Mesenteric fat pad (tissue), 1 donor: ENCODE data around the gene MST1. TPM values are rescaled to one million over a fixed set of nuclear protein-coding genes. Genes with fewer than 3 reads are reported as not detected.
A peak's percentile ranks its signal among the peaks of the same experiment; 100 is the strongest.

ENCODE experiments used
- DNase-seq: peaks from one replicate; pipeline ENCODE4 v3.0.0-alpha.2; 2020; ENCODE audit warnings: low spot score
- long read RNA-seq: library from polyadenylated mRNA; unstranded; transcript quantifications from one replicate; pipeline ENCODE4 v2.0.0, GENCODE V29; 2020
- total RNA-seq: library from RNA; stranded (reverse); fragmentation: NEBNext Ultra II Directional; extraction: Animal tissue kit (Norgen Biotek cat#: 25700); gene quantifications from one replicate; pipeline ENCODE4 v1.2.1, GENCODE V29; 2021
- donor health status: DM: yes; HTN: yes; CAD: no.

MST1 gene
- total RNA-seq = 5.7 TPM
- long read RNA-seq, partial matches to known transcripts = 0 of 2 reads
- long read RNA-seq, other reads (novel, unspliced or antisense) = 2 of 2 reads

DNA sequence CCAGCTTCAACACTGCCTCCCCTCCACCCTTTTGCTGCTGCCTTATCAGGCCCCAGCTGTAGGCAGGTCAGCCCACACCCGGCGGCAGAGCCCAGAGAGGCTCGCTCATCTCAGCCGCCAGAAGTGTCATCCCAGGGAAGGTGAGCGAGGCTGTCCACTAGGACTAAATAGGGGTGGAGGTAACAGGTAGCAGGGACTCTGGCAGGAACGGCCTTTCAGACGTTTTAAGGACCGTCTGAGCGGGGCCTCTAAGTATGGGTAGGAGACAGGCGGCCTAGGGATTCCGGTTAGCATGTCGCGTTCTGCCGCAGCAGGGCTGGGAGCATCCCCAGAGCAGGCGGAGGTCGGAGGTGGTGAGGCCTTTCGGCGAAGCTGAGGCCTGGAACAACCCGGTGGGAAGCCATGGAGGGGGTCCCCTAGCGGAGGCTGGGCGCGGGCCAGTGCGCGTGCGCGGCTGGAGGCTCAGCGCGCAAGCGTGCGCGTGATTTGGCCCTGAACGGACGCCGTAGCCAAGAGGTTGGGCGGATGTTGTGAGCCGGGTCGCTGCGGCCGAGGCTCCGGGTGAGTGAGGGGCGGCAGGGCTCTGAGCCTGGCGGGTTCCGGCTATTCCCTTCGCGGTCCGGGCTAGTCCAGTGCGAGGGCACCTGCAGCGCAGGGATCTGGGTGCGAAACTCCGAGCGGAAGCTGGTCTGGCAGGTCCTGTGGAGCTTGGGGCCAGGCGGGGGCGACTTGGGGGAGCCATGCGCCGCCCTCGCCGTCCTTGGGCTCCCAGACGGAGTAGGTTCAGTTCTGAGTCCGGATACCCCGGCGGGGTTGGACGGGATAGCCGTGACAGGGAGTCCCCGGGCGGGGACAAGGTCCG is at the start of gene MST1, which contains the start of gene RNF123:
Gene MST1 (minus strand): TSS at position 429 of the 862 bp plus-strand sequence. CDS start 783 bp downstream, outside the sequence.
Gene RNF123 (plus strand): TSS at position 512 of the 862 bp plus-strand sequence. CDS start 1,609 bp downstream, outside the sequence.
- DNase-seq = peak; percentile 97

DNA sequence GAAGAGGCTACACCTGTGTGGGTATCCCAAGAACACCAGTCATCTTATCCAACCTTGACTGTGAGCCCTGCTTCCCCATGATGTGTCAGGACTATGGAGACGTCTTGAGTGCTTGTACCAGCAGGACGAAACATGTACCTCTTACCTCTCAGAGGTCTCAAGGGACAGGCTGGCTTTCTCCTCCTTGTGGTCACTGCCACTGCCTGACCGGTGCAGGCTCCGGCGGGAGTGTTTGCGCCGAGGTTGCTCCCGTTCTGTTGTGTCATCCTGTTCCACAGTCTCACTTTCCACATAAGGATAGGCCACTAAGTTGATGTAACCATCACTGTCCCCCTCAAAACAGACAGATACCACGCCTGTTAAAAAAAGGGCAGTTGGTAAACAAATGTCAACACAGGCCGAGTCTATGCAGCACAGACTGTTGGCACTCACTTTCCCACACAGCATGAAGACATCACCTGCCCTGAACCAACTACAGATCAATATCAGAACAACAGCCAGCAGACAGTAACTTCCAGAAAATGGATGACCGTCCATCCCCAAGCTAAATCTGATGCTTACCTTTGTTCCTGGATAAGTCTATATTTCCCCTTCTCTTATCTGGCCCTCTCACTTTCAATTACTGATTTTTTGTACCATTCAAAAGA is 48.9 kb upstream of the MST1 start:
- no peak for DNase-seq

DNA sequence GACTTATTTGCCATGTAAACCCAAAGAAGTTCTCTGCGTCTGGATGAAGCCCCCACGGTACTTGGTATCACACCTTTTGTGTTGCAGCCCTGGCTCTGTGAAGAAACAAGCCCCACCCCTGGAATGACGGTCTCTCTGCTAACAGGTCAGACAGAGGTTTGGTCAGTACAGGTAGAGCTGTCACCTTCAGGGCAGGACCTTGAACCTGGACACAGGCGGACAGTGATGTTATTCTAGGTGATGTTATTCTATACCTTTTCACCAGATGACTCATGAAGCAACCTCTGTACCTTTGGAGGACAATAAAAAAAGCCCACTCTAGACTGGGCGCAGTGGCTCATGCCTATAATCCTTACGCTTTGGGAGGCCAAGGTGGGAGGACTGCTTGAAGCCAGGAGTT is 45.5 kb upstream of the MST1 start:
- no peak for DNase-seq

DNA sequence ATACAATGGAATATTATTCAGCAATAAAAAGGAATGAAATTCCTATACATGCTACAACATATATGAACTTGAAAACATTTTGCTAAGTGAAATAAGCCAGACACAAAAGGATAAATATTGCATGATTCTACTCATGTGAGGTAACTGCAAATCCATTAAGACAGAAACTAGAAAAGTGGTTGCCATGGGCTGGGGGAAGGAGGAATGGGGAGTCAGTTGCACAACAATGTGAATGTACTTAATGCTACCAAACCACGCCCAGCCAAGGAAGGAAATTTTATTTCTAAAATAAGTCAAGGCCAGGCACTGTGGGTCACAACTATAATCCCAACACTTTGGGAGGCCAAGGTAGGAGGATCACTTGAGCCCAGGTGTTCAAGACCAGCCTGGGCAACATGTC is 44.3 kb upstream of the MST1 start:
- no peak for DNase-seq

DNA sequence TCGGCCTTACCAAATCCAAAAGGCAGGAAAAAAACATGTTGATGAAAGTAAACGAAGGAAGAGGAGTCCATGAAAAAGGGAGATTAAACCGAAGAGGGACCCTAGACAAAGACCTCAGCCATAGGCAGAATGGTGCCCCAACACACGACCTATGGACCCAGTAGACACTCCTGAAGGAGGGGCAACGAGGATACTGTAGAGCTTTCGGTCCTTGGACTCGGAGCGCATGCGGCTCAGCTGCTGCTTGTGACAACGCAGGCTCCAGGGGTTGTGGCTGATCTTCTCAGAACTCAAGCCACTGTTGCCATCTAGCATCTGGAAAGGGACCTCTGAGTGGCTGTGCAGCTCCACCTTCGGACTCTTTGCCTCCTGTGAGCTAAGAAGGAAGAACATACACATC is 43.3 kb upstream of the MST1 start:
- DNase-seq = no peak

DNA sequence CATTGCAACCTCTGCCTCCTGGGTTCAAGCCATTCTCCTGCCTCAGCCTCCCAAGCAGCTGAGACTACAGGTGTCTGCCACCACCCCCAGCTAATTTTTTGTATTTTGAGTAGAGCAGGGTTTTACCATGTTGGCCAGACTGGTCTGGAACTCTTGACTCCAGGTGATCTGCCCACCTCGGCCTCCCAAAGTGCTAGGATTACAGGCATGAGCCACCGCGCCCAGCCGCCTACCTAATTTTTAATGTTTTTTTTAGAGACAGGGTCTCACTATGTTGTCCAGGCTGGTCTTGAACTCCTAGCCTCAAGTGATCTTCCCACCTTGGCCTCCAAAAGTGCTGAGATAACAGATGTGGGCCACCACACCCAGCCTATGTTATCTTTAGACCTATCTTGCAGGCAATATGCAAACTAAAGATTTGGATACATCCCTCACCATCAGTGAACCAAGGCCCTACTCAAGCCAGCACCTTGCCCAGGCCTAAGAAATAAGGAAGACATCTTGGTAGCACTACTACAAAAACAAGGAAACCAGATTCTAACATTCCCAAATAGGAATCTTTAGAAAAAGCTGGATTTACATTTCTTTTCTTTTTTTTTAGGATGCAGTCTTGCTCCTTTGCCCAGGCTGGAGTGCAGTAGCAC is 40.8 kb upstream of the MST1 start:
- DNase-seq = no peak

DNA sequence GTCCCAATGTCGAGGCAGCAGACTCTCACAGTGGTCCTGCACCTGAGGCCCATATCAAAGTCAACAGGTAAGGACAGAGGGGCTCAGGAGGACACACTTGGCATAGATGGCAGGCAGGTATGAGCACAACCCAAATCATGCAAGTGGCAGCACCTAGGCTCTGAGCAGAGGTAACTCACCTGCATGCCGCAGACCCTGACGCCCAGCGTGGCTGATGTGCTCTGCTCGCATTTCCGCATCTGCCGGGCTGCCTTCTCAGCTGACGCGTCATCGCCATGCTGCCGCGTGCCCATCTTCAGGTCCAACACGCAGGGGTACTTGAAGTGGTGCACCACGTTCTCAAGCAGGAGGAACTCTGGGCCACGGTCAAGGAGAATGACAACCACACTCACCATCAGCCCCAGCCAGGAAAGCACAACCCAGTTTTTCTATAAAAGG is 38.7 kb upstream of the MST1 start:
- no peak for DNase-seq

DNA sequence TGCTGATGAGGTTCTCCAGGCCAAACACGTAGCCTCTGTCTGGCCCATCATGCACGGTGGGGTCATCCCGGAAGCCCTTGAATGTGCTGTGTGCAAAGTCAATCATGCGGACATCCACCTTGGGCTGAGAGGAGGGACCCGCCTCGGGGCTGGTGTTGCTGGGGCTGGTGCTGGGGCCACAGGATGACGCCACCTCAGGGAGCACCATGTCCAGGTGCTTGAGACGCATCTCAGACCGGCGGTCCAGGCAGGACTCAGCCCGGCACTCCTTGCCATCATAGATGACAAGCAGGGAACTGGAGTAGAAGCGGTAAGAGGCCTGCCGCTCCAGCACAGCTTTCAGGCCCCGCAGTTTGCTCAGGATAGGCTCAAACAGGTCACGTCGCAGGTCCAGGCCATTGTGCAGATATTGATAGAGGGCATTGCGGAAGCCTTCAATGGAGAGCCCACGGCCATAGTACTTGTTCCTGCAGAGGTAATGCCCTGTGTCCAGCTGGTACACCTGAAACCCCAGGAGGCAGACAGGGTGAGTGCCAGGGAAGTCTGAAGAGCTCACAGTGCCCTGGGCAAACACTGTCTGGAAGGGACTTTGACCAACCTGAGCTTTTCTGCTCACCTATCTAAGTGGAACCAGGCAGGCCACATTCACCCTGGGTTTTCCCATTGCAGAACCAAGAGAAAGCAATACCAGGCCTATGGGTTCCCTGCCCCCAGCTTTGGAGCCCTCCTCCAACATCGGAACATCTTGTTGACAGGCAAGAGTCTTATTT is 38.1 kb upstream of the MST1 start:
- DNase-seq = no peak

DNA sequence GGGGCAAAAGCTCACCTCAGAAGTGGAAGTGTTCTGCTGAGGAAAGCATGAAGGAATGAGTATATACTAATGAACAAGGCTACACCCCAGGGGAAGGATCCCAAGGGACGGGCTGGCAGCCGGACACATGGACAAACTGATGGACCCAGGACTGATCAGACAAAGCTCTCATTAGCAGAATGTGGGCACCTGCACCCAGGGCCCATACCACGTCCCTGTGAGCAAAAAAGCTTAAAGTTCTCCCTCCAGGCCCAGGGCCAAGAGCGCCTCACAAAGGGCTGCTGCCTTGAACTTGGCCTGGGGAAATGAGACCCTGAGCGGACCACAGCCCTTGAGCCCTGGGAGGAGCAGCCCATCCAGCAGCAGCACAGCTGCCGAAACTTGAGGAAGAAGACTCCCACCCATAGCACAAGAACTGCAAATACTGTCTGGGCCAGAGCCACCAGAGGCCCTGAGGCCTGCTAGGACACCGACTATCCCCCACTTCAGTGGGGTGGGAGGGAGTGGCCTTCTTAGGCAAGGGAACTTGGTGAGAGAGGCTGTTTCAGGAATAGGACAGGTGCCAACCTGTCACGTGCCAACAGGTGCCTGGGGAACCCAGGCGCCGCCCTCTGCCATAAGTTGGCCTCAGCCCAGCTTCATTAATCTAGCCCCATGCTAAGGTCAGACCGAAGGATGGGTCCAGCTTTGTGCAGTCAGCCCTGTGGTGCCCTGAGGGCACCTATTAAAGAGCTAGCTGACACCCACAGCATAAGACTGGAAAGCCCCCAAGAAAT is 36.8 kb upstream of the MST1 start:
- no peak for DNase-seq

DNA sequence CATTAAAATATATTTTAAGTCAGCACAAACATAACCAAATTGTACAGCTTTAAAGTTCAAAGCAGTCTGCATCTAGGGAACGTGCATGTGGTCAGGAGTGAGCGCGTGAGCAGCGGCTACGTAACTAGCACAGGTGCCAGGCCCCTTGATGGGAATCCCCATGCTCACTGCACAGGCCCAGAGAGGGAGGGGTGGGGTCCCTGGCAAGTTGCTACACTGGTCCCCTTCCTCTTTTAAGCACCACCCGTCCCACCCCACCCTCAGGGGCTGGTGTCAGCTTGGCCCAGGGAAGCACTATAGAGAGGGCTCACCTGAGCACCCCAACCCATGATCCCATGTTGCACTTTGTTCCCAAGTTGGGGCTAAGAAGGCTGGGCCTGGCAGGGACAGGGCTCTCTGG is 35.3 kb upstream of the MST1 start:
- DNase-seq = no peak

DNA sequence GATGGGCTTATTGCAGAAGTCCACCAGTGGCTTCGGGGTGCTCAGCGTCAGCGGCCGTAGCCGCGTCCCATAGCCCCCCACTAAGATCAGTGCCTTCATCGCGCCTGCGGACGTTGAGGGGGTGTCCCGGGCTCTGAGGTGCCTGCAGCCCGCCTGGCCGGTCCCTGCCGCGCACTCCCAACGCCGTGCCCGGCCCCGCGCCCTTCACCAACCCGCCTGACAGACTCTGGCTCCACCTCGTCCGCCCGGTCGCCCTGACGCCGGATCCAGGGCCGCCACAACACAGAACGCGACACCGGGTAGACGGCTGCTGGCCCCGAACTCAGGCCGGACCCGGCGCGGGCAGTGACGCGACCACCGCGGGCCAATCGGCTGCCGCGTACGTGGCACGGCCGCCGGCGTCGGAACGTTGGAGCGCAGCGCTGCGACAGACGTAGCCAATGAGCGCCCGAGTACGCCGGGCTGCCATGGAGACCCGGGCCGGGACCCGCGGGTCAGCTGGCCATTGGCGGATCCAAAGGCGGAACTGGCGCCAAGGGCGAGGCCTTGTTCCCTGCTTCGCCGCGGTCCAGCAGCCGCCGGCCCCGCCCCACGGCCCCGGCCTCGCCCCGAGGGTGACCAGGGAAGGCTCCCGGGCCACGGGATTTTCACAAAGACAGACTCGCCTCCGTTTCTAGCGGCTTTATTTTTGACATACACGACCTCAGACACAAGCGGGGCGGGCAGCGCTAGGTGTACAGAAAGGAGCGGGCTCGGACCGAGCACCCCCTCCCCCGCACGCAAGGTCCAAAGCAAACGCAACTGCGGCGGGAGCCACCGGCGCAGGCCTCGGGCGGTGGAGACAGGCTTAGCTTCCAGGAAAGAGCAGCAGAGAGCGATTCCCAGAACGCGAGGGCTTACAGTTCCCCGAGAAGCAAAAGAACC is 34.6 kb upstream of the MST1 start, which contains the start of gene GMPPB:
Gene GMPPB (minus strand): TSS at position 324 of the 924 bp plus-strand sequence. CDS start 225 bp downstream, at position 99.
- DNase-seq = peak; percentile 99

DNA sequence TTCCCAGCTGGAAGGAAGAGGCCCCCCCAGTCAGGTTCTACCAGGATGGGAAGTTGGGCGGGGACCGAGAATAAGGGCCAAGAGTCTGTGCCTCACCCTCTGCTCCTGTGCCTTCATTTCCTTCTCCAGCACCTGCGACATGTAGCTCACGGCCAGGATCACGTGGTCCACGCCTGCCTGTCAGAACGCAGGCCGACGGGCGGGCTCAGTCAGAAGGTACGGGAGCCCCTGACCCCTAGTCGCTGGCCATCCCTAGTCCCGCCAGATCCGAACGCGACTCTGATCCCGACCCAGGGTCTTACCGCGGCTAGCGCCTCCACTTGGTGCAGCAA is 34.0 kb upstream of the MST1 start:
- peak; percentile 91 for DNase-seq

DNA sequence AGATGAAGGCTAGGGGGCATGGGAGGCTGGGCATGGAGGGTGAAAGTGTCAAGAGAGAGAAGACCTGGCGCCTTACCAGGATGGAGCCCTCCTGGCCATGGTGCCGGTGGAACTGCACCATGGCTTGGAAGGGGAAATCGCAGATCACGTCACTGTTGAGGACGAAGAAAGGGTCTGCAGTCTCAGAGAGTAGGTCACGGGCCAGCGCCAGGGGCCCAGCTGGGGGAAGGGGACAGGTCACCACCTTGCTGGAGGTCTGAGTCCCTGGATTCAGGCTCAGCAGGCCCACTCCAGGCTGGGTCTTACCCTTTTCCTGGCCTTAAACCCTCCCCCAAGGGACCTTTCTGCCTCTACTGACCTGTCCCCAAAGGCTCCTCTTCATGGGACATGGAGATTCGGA is 33.6 kb upstream of the MST1 start:
- no peak for DNase-seq

DNA sequence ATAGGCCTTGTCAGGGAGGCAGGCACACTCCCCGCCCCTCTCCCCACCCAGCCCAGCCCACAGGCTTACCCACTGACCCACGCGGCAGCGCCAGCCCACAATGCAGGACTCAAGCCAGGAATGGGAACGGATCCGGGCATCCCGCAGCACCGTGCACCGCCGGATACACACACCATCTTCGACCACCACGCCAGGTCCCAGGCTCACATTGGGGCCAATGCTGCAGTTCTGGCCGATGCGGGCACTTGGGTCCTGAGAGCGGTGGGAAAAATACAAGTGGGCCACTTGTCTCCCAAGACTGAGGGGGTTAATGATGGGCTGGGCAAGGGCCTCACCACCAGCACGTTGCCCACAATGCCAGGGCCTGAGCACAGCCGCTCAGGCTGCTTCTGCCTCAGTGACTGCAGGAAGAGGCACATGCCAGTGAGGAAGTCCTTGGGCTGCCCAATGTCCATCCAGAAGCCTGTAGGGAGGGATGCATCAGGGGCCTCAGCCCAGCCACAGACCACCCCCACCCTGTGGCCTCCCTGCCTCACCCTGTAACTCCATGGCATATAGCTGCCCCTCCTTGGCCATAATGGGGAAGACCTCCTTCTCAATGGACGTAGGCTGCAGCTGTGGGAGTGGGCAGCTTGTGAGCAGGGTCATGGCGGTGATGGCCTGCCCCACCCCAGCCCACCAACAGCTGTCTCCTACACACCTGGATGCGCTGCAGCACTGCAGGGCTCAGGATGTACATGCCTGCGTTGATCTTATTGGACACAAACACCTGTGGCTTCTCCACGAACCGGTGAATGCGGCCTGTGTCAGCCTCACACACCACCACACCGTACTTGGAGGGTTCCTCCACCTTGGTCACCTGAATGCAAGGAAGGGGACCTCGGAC is 32.9 kb upstream of the MST1 start:
- peak; percentile 82 for DNase-seq

DNA sequence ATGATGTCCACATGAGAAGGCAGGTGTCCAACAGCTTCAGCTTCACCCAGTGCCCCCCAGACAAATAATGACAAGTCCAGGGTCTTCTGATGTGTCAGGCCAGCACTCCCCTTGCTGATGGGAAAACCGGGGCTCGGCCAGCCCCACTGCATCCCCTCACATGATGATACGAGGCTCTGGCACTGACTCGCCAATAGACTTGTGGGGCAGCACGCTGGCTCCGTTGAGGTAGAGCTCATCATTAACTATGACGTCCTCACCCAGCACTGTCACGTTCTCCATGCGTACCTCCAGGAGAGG is 32.3 kb upstream of the MST1 start:
- peak; percentile 83 for DNase-seq

DNA sequence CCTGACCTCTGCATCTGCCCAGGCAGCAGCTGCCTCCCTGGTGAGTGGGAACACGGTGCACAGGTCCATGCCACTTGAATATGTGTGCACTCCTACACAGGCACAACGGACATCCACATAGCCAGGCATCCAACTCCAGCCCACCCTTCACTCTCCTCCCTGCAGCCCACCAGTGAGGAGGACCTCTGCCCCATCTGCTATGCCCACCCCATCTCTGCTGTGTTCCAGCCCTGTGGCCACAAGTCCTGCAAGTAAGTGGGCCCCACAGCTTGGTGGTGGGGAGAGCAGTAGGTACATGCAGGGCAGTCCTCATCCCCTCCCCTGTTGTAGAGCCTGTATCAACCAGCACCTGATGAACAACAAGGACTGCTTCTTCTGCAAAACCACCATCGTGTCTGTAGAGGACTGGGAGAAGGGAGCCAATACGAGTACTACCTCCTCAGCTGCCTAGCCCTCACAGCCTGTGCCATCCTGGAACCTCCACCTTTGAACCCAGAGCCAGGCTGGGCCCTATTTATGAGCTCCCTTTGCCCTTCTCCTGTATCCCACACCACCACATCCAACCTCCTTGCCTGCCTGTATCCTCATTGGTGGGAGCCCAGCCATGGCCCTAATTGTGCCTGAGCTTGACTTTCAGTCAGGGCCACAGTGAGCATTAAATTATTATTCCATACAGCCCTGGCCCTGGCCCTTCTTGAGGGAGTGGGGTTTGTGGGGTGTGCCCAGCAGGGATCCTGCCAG is 31.8 kb upstream of the MST1 start:
- peak; percentile 45 for DNase-seq

DNA sequence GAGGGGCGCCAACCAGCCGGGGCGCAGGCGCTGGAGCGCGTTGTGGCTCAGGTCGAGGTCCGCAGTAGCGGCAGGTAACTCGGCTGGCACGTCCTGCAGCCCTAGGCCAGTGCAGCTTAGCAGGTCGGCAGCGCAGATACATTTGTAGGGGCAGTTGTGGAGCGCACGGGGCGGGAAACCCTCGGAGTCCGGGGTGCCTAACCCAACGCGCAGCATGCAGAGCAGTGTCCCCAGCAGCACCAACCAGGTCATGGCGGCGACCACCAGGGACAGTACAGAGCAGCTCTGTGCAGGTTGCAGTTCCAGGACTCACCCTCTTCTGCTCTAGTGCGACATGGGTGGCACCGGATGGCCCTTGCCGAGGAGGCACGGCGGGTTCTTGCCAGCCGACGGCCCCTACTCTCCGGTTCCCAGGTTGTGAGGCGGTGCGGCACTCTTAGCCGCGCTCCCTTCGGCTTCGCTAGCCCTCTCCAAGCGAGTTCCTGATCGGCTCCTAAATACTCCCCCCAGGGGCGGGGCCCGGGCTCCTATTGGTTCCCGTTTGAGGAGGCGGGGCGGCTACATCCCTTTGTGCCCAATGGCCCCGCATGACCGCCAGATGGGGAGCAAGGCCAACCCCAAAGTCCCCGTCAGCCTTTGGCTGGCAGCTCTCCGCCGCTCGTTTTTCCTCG is 30.1 kb upstream of the MST1 start, which contains the start of gene AMIGO3:
Gene AMIGO3 (minus strand): TSS at position 471 of the 671 bp plus-strand sequence. CDS start 219 bp downstream, at position 252.
- peak; percentile 97 for DNase-seq
